ENCODE results near the gene REC114. TPM values are rescaled to one million over a fixed set of nuclear protein-coding genes. Genes with fewer than 3 reads are reported as not detected.
"Not testable (repeated sequence)": the region's sequence is repeated elsewhere in the genome, so short reads cannot be mapped to it uniquely, and the experiment has no call there.

The REC114 gene
- total RNA-seq, 1 donor from 2014 or later: not detected

DNA sequence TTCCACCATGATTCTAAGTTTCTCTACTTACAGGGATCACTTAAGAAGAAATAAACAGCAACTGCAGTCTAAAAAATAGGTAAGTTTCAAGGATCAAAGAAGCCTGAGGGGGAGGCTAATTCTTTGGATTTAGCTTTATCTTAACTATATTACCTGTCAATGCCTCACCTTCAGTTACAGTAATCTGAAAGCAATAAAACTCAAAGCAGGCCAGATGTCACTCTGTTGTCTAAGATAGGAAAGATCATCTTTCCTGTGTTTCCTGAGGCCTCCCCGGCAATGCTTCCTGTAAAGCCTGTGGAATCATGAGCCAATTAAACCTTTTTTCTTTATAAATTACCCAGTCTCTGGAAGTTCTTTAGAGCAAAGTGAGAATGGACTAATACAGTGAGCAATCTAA lies 130.1 kb downstream of the REC114 start:
- H3K27me3 Mint-ChIP-seq (ENCODE audit: low read depth): no peaks in the 10 kb centered on the region
- H3K36me3 Mint-ChIP-seq (ENCODE audit: low read depth): peaks cover 71% of the 10 kb centered on the region
- H3K4me1 Mint-ChIP-seq (ENCODE audit: low read depth): peaks cover 36% of the 10 kb centered on the region
- no peaks in the 10 kb centered on the region for H3K9me3 Mint-ChIP-seq
- DNase-seq (ENCODE audit: low spot score): no peak
- no peak overlapping the region for H3K4me3 Mint-ChIP-seq (ENCODE audit: low read depth)
- peak overlapping the region; percentile 71 for H3K27ac Mint-ChIP-seq
- intact Hi-C loops (cut with micrococcal nuclease): no loop called here

DNA sequence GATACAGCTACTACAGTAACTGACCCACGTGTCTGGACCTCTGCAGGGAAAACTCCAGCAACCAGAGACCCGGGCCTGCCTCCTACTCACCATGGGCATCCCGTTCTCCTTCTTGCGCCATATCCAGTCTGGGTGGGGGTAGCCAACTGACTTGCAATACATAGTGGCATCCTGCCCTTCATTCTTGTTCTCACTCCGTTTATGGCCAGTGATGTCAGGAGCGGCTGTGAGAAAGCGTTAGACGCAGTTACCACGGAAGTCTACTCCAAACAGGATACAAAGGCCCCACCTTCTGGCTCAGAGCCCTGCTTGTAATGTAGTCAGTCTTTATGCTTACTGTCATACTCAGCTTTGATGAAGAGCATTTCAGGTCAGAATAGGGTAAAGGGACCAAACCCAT lies 130.6 kb downstream of the REC114 start:
- Mint-ChIP-seq H3K9me3 (no peaks in the 10 kb centered on the region), H3K27ac (peak overlapping the region; percentile 40), H3K4me1 (ENCODE audit: low read depth) (peaks cover 39% of the 10 kb centered on the region), H3K36me3 (ENCODE audit: low read depth) (peaks cover 72% of the 10 kb centered on the region), H3K27me3 (ENCODE audit: low read depth) (no peaks in the 10 kb centered on the region), H3K4me3 (ENCODE audit: low read depth) (no peak overlapping the region)
- intact Hi-C loops (cut with micrococcal nuclease): no loop called here
- no peak for DNase-seq (ENCODE audit: low spot score)

DNA sequence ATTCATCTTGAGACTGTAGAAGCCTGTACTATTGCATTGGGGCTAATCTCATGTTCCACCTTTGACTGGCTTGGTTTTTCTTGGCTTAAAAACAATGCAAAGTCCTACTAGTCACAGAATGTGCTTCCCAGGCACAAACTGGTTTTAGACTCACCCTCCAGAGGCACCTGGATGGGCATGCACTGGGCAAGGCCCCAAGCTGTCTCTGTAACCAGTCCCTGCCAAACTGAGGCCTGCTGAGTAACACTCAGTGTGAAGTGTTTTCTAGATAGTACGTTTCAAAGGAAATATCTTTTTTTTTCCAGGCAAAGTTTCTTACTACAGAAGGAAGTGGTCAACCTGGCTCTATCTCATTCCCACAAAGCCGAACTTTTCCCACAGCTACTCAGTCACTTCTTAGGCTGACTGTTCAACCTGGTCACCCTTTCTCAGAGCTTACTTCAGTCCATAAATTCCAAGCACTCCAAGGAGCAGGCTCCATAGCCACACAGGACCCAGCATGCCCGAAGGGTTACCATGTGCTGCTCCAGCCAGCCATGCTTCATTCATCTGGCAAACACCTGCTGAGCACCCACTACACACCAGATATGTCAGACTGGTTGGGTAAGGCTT lies 132.8 kb downstream of the REC114 start:
- H3K4me3 Mint-ChIP-seq (ENCODE audit: low read depth): no peak overlapping the region

DNA sequence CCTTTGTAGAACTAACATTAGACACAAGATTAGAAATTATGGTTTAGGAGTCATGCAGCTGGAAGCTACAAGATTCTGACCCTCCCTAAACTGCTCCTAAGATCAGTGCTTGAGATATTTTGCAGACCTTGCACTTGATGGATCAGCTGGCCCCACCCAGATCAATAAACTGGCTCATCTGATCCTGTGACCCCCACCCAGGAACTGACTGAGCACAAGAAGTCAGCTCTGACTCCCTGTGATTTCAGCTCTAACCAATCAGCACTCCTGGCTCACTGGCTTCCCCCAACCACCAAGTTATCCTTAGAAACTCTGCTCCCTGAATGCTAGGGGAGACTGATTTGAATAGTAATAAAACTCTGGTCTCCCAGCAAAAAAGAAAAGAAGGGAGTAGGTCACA lies 134.6 kb downstream of the REC114 start:
- Mint-ChIP-seq H3K4me1 (ENCODE audit: low read depth) (peaks cover 20% of the 10 kb centered on the region), H3K36me3 (ENCODE audit: low read depth) (peaks cover 56% of the 10 kb centered on the region)
- H3K4me3 Mint-ChIP-seq (ENCODE audit: low read depth); H3K27ac Mint-ChIP-seq; H3K9me3 Mint-ChIP-seq; intact Hi-C loops (cut with micrococcal nuclease); DNase-seq (ENCODE audit: low spot score); H3K27me3 Mint-ChIP-seq (ENCODE audit: low read depth): not testable (repeated sequence)

More for the DNA sequence above, 132.8 kb downstream of the REC114 start:
- DNase-seq (ENCODE audit: low spot score): no peak
- no peaks in the 10 kb centered on the region for H3K9me3 Mint-ChIP-seq
- H3K27ac Mint-ChIP-seq: peak overlapping the region; percentile 66
- peaks cover 31% of the 10 kb centered on the region for H3K4me1 Mint-ChIP-seq (ENCODE audit: low read depth)
- intact Hi-C loops (cut with micrococcal nuclease): no loop called here
- H3K36me3 Mint-ChIP-seq (ENCODE audit: low read depth): peaks cover 60% of the 10 kb centered on the region
- H3K27me3 Mint-ChIP-seq (ENCODE audit: low read depth): no peaks in the 10 kb centered on the region

DNA sequence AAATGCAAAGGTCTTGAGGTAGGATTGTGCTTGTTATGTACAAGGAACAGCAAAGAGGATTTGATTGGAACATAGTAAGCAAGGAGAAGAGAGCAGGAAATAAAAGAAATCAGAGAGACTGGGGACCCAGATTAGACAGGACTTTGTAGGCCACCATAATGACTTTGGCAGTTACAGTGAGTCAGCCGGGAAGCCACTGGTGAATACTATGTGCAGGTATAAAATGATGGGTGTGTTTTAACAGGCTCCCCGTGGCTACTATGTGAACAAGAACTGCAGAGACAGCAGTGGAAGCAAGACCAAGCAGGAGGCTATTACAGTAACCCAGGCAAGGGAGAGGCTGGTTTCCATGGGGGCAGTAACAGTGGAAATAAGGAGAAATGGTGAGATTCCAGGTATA lies 135.1 kb downstream of the REC114 start:
- H3K4me3 Mint-ChIP-seq (ENCODE audit: low read depth): no peak overlapping the region
- H3K9me3 Mint-ChIP-seq: no peaks in the 10 kb centered on the region
- H3K36me3 Mint-ChIP-seq (ENCODE audit: low read depth): peaks cover 55% of the 10 kb centered on the region
- intact Hi-C loops (cut with micrococcal nuclease): no loop called here
- DNase-seq (ENCODE audit: low spot score): no peak
- peak overlapping the region; percentile 20 for H3K27ac Mint-ChIP-seq
- H3K27me3 Mint-ChIP-seq (ENCODE audit: low read depth): no peaks in the 10 kb centered on the region
- H3K4me1 Mint-ChIP-seq (ENCODE audit: low read depth): peaks cover 18% of the 10 kb centered on the region

DNA sequence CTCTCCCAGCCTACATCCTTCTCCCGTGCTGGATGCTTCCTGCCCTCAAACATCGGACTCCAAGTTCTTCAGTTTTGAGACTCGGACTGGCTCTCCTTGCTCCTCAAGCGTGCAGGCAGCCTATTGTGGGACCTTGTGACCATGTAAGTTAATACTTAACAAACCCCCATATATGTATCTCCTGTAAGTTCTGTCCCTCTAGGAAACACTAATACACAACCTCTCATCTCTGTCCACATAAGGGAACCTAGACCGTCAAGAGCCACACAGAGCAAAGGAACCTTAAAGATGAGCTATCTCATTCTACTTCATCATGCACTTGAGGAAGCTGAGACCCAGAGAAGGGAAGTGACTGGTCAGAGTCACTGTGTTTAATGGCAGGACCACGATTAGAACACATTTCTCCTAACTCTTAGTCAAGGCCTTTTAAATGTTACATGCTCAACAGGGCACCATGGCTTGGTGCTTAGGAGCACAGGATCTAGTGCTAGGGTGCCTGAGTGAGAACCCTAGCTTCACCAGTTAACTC lies 140.0 kb downstream of the REC114 start:
- no peak for DNase-seq (ENCODE audit: low spot score)
- Mint-ChIP-seq H3K4me3 (ENCODE audit: low read depth) (no peak overlapping the region), H3K27me3 (ENCODE audit: low read depth) (no peaks in the 10 kb centered on the region), H3K9me3 (no peaks in the 10 kb centered on the region), H3K4me1 (ENCODE audit: low read depth) (peaks cover 37% of the 10 kb centered on the region), H3K27ac (no peak overlapping the region), H3K36me3 (ENCODE audit: low read depth) (peaks cover 67% of the 10 kb centered on the region)
- intact Hi-C loops (cut with micrococcal nuclease): no loop called here

DNA sequence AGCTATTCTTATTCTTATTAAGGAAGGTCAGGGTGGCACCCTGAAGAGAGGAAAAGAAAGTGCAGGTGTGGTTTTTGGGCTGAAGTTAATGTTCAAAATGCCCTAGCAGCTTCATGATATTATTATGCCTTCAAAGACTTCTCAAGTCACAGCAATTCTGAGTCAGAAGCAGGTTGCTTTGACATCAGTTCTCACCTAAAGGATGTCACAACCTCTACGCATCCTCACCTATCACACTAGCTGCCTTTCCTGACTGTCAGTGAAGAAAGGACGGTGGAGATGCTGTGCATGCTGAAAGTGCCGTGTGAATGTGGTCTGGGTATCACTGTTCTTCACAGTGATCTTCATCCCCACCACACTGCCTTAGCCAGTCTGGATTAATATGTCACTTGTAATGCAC lies 140.6 kb downstream of the REC114 start:
- intact Hi-C loops (cut with micrococcal nuclease): no loop called here
- no peak for DNase-seq (ENCODE audit: low spot score)
- Mint-ChIP-seq H3K4me3 (ENCODE audit: low read depth) (no peak overlapping the region), H3K27ac (no peak overlapping the region), H3K9me3 (no peaks in the 10 kb centered on the region), H3K27me3 (ENCODE audit: low read depth) (no peaks in the 10 kb centered on the region), H3K4me1 (ENCODE audit: low read depth) (peaks cover 34% of the 10 kb centered on the region), H3K36me3 (ENCODE audit: low read depth) (peaks cover 64% of the 10 kb centered on the region)

DNA sequence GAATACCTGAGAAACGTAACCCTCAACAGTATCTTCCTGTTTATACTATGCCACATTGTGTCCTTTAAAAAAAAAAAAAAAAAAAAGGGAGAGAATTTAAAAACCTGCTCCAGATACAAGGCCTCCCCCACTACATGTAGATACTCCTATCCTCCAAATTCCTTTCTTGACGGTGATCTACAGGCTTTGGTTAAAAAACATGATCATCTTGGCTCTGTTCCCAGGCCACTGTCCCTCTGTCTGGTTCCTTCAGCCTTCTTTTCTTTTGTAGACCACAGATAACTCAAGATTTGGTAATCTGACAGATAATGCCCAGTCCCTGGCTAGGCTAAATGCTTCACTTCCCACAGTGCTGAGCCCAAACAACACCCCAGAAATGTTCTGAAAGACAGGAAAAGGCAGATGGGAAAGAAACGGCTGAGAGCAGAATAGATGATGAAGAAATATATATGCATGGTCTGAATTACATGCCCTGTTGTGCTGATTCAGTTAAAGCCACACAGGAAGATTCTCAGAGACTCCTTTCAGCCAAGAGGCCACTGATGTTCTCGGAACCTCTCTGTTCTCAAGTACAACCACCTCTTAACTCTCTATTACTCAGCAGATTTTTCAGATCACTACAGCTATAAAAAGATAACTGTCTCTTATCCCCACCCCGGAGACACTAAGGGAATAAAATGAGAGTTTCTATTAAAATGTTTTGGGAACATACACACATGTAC lies 141.9 kb downstream of the REC114 start:
- Mint-ChIP-seq H3K4me1 (ENCODE audit: low read depth) (peaks cover 34% of the 10 kb centered on the region), H3K4me3 (ENCODE audit: low read depth) (no peak overlapping the region), H3K27me3 (ENCODE audit: low read depth) (no peaks in the 10 kb centered on the region), H3K9me3 (no peaks in the 10 kb centered on the region), H3K27ac (no peak overlapping the region), H3K36me3 (ENCODE audit: low read depth) (peaks cover 72% of the 10 kb centered on the region)
- intact Hi-C loops (cut with micrococcal nuclease): no loop called here
- no peak for DNase-seq (ENCODE audit: low spot score)

DNA sequence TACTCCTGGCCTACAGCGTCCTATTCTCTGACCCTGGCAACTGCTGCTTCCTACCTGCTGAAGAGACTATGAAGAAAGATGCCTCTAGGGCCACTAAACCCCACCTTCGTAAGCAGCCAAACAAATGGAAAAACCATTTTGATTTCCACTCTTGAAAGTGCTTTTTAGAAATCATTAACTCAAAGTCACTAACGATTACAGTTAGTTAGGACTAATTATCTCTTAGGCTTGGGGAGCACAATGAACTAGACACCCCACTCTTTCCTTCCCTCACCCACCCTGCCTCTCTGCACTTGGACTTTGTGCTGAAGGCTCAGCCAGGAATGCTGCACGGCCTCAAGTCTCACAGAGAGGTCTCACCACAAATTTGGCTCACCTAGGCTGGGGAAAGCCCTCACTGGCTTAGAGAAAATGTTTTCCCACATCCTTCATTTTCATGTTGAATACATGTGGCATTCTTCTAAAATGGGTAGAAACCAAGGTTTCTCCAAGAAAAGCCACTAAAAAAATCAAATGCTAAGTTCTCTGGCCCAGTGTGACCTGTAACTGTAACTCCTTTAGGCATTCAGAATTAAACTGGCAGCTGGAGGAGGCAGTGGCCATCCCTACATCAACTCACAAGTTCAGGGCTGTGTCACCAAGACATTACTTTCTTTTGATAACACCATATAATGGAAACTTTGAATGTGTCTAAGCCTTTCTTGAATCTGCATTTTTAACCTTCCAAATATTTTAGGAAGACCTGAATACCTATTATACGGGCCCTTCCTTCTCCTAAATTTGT lies 143.1 kb downstream of the REC114 start:
- peaks cover 67% of the 10 kb centered on the region for H3K36me3 Mint-ChIP-seq (ENCODE audit: low read depth)
- H3K4me3 Mint-ChIP-seq (ENCODE audit: low read depth): no peak overlapping the region
- intact Hi-C loops (cut with micrococcal nuclease): no loop called here
- H3K4me1 Mint-ChIP-seq (ENCODE audit: low read depth): peaks cover 34% of the 10 kb centered on the region
- peak overlapping the region; percentile 20 for H3K27ac Mint-ChIP-seq
- DNase-seq (ENCODE audit: low spot score): no peak
- no peaks in the 10 kb centered on the region for H3K9me3 Mint-ChIP-seq
- no peaks in the 10 kb centered on the region for H3K27me3 Mint-ChIP-seq (ENCODE audit: low read depth)

DNA sequence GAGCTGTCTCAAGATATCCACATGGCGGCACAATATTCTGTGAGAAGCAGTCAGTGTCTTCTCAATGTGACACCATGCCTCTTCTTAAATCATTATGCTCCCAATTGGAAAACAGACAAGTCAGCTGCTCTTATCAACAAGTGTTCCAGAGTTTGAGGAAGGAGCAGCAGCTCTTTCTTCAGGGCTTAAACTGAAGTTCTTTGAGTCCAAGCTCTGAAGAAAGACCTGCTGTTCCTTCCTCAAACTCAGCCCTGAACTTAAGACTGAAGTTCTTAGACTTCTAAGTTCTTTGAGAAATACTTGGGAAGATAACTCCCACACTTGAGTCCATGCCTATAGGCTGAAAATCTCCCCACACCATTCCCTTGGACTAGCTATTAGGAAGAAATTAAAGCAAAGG lies 146.8 kb downstream of the REC114 start:
- H3K9me3 Mint-ChIP-seq: no peaks in the 10 kb centered on the region
- intact Hi-C loops (cut with micrococcal nuclease): no loop called here
- no peaks in the 10 kb centered on the region for H3K27me3 Mint-ChIP-seq (ENCODE audit: low read depth)
- peaks cover 56% of the 10 kb centered on the region for H3K36me3 Mint-ChIP-seq (ENCODE audit: low read depth)
- no peak overlapping the region for H3K27ac Mint-ChIP-seq
- no peak for DNase-seq (ENCODE audit: low spot score)
- no peak overlapping the region for H3K4me3 Mint-ChIP-seq (ENCODE audit: low read depth)
- peaks cover 25% of the 10 kb centered on the region for H3K4me1 Mint-ChIP-seq (ENCODE audit: low read depth)

DNA sequence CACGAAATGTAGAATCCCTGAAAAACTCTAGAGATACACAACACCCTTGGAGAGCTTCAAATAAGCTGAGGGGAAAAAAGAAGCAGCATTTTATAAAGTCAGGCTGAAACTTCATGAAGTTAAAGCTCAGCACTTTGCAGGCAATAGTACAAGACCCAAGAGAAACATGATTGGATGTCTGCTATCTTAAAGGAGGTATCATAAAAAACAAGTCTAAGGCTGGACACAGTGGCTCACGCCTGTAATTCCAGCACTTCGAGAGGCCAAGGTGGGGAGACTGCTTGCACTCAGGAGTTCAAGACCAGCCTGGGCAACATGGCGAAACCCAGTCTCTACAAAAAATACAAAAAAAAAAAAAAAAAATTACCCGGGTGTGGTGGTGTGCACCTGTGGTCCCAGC lies 147.3 kb downstream of the REC114 start:
- peaks cover 20% of the 10 kb centered on the region for H3K4me1 Mint-ChIP-seq (ENCODE audit: low read depth)

DNA sequence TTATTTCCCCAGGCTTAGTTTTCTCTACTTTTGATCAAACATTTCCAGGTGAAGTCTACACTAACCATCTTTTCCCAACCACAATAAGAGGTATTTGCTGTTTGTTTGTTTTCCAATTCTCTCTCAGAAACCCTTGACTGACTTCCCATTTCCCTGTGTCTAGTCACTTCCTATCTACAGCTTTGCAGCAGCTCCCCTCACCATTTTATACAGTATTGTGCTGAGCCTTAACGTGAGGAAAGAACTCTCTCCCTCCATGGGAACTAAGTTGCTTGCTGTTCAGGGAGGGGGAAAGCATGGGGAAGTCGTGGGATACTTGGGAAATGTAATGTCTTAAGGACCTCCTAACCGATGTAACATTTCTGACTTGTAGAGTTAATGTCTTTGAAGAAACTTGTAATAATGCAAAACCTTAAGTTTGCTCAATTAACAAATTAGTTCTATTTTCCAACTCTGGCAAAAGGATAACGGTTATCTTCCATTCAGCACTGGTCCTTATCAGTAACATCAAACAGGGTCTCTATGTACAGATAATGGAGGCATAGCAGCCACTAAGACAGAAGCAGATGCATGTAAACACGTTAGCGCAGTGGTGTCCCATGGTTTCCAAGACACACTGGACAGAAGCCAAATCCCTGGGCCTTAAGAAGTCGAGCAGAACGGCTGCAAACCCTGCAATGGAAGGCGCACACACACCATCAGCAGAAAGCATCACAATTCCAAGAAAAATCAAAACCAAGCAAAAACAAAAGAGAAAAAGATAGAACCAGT lies 150.5 kb downstream of the REC114 start:
- no peak for DNase-seq (ENCODE audit: low spot score)
- Mint-ChIP-seq H3K36me3 (ENCODE audit: low read depth) (peaks cover 33% of the 10 kb centered on the region), H3K27ac (peak overlapping the region; percentile 26), H3K9me3 (no peaks in the 10 kb centered on the region), H3K4me1 (ENCODE audit: low read depth) (peaks cover 10% of the 10 kb centered on the region), H3K4me3 (ENCODE audit: low read depth) (no peak overlapping the region), H3K27me3 (ENCODE audit: low read depth) (no peaks in the 10 kb centered on the region)
- intact Hi-C loops (cut with micrococcal nuclease): no loop called here

More for the DNA sequence above, 147.3 kb downstream of the REC114 start:
- DNase-seq (ENCODE audit: low spot score): no peak
- Mint-ChIP-seq H3K36me3 (ENCODE audit: low read depth) (peaks cover 51% of the 10 kb centered on the region), H3K4me3 (ENCODE audit: low read depth) (no peak overlapping the region), H3K27ac (no peak overlapping the region), H3K27me3 (ENCODE audit: low read depth) (no peaks in the 10 kb centered on the region), H3K9me3 (no peaks in the 10 kb centered on the region)
- intact Hi-C loops (cut with micrococcal nuclease): no loop called here

Data from activated T-helper 2 cell treated with anti-CD3 and anti-CD28 coated beads, Interferon-gamma antibody, Interleukin-2, Interleukin-4, amounts not matched to agents 10 μg/mL and 5 μg/mL and 100 μg/mL, durations not matched to agents 14 hours and 24 hours and 36 hours (primary cell).